ENCODE results near the gene FOXJ3.
A peak's percentile ranks its signal among the peaks of the same experiment; 100 is the strongest.

FOXJ3 gene

DNA sequence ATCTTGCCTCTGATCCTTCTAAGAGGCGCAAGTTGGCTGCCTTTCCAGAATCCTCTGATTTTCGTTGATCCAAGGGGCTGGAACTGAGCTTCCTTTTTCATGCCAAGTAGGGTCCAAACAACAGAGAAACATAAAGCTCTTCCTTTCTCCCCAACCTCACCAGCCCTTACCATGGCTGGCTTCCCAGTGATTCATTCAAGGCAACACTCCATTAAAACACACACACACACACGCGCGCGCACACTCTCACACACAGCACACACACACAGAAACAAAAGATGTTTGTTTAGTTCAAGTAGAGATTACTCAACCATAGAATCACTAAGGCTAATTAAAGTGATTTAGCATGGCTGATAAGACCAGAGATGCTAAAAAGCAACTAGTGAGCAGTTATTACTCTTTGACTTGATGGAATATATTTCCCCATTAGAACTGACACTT is 157.5 kb downstream of the FOXJ3 start:
- Histone ChIP-seq H2AFZ (ENCODE audit: low read length, unreplicated experiment) (no peak overlapping the region), H3K36me3 (ENCODE audit: insufficient read depth, low read length) (0 out of 2 replicates have a peak, but pooled peaks cover 6% of the 10 kb centered on the region), H3K4me1 (ENCODE audit: control insufficient read depth, insufficient read depth, low read length, unreplicated experiment) (peaks cover 29% of the 10 kb centered on the region), H3K27ac (ENCODE audit: low read depth, low read length) (no peak overlapping the region), H3K4me3 (ENCODE audit: low read depth, low read length) (no peak overlapping the region), H3K79me2 (ENCODE audit: control insufficient read depth, insufficient read depth, low read length, unreplicated experiment) (no peaks in the 10 kb centered on the region), H3K27me3 (ENCODE audit: insufficient read depth, low read length) (no peaks in the 10 kb centered on the region)

DNA sequence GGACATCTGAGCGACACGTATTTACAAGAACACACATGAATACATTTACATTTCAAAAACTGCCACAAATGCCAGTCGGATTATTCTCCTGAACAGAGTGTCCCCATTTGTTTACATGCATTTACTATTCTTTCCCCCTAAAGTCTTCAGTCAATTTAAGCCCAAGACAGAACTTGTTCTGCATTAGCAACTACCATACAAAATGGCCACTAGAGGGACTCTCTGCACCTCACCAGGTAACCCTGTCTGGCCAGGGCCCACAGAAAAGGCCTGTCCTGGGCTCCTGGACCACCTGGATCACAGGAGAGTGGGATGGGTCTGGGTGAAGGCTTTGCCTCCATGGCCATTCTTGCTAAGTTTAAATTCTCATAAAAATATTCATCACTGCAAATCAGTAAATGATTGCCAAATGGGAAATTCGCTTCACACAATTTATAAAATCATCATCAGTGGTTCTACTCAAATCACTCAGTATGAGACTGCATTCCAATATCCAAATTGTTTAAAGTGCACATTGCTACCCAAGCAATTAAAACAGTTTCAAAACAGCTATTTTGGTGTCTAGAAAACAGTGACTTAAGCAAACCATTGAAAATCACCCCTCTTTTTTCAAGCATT is 158.0 kb downstream of the FOXJ3 start:
- Histone ChIP-seq H3K27ac (ENCODE audit: low read depth, low read length) (no peak overlapping the region), H2AFZ (ENCODE audit: low read length, unreplicated experiment) (no peak overlapping the region), H3K36me3 (ENCODE audit: insufficient read depth, low read length) (0 out of 2 replicates have a peak, but pooled peaks cover 6% of the 10 kb centered on the region)

DNA sequence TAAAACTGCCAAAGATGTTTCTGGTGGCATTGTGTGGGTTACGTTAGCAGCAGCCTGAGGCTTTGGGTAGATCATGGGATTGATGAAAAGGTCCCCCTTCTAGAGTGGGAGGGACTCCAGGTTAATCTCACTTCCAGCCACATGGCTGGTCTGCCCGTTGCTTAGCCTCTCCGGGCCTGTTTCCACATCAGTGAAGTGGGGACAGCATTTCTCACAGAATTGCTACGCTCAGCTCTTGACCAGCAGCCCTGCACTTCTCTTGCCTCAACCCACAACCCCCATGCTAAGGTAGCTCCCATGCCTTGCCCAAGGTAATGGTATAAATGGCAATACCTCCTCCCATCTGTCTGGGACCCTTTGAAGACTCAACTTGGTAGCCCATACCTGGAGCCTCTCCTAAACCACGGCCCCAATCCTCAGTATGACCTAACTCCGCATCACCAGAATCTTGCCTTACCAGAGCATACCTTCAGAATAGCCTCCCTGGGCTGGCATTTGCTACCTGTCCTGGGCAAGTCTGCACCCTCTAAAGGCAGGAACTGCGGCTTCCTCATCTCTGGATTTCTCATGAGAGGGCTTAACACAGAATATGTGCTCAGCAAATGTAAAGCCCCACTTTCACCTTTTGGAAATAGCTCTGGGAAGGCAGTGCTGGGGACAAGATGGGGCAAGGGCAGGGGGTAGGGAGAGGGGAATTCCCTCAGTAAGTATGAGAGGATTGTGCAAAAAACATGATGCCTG is 159.6 kb downstream of the FOXJ3 start:
- Histone ChIP-seq H3K4me3 (ENCODE audit: low read depth, low read length) (no peak overlapping the region), H3K36me3 (ENCODE audit: insufficient read depth, low read length) (no peaks in the 10 kb centered on the region), H3K27ac (ENCODE audit: low read depth, low read length) (no peak overlapping the region), H2AFZ (ENCODE audit: low read length, unreplicated experiment) (no peak overlapping the region), H3K79me2 (ENCODE audit: control insufficient read depth, insufficient read depth, low read length, unreplicated experiment) (no peaks in the 10 kb centered on the region), H3K4me1 (ENCODE audit: control insufficient read depth, insufficient read depth, low read length, unreplicated experiment) (peaks cover 29% of the 10 kb centered on the region), H3K27me3 (ENCODE audit: insufficient read depth, low read length) (no peaks in the 10 kb centered on the region)

More for the DNA sequence above, 158.0 kb downstream of the FOXJ3 start:
- no peaks in the 10 kb centered on the region for H3K27me3 ChIP-seq (ENCODE audit: insufficient read depth, low read length)
- peaks cover 29% of the 10 kb centered on the region for H3K4me1 ChIP-seq (ENCODE audit: control insufficient read depth, insufficient read depth, low read length, unreplicated experiment)
- H3K4me3 ChIP-seq (ENCODE audit: low read depth, low read length) = no peak overlapping the region
- H3K79me2 ChIP-seq (ENCODE audit: control insufficient read depth, insufficient read depth, low read length, unreplicated experiment) = no peaks in the 10 kb centered on the region

DNA sequence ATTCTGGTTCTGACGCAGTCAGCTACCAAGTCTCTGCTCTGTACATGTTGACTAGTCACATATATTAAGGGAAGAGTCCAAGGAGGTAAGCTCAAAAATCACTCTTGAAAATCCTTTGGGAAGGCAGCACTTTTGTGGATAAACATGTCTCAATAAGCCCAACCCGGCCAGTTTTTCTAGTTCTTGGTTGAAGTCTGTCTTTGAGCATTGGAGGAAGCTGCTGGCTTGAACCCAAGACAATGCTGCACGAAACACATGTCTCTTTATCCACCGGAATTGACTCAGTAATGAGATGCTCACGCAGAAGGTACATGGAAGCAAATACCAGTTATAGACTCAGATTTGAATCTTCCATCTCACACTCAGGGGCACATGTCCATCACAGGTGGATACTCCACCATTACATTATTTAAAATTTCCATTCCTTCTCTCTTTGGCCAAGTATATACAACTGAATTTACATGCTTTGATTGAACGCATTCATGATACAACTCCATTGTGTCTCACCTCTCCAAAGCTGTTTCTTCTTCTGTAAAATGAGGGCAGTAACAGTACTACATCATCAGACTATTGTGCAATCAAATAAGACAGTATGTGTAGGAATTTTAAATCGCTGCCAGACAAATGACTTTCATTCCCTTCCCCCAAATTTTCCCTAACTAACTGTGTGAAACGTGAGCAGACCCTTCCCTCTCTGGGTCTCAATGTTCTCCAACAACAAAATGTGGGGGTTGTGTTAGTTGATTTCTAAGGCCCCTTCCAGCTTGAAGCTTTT is 160.9 kb downstream of the FOXJ3 start:
- no peaks in the 10 kb centered on the region for H3K27me3 ChIP-seq (ENCODE audit: insufficient read depth, low read length)
- peak overlapping the region; percentile 22 for H3K27ac ChIP-seq (ENCODE audit: low read depth, low read length)
- H3K36me3 ChIP-seq (ENCODE audit: insufficient read depth, low read length) = no peaks in the 10 kb centered on the region
- no peaks in the 10 kb centered on the region for H3K79me2 ChIP-seq (ENCODE audit: control insufficient read depth, insufficient read depth, low read length, unreplicated experiment)
- no peak overlapping the region for H2AFZ ChIP-seq (ENCODE audit: low read length, unreplicated experiment)
- no peak overlapping the region for H3K4me3 ChIP-seq (ENCODE audit: low read depth, low read length)
- H3K4me1 ChIP-seq (ENCODE audit: control insufficient read depth, insufficient read depth, low read length, unreplicated experiment) = peaks cover 29% of the 10 kb centered on the region

DNA sequence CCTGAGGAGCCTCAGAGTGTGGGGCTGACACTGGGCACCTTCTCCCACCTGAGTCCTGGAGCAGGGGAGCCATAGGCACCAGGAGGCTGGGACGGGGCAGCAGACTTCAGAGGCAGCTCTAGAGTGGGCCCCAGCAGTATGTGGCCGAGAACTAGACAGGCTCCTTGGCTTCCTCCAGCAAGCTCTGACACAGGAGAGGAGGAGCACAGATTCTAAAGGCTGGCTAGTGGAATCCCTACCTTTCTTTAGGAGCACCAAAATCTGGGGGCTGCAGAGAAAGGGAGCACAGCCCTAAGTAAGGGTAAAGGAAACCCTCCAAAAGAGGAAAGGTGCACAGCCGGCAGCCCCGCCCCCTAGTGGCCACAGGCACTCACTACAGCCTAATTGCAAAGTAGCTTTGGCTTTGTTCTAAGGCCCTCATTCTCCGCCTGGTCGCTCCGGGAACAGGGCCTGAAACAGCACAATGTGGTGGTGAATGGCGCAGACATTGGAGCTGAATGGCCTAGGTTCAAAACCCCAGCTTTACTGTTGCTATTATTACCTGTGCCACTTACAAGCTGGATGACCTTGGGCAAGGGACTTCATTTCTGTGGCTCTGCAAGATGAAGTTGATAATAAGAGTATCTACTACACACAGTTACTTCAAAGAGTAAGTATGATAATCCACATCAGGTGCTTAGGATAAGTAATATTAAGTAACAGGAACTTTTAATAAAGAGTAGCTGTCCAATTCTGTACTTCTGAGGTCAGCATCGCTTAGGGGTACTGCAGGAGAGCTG is 161.7 kb downstream of the FOXJ3 start:
- H3K4me1 ChIP-seq (ENCODE audit: control insufficient read depth, insufficient read depth, low read length, unreplicated experiment) = peaks cover 29% of the 10 kb centered on the region
- no peak overlapping the region for H2AFZ ChIP-seq (ENCODE audit: low read length, unreplicated experiment)
- no peaks in the 10 kb centered on the region for H3K79me2 ChIP-seq (ENCODE audit: control insufficient read depth, insufficient read depth, low read length, unreplicated experiment)
- no peaks in the 10 kb centered on the region for H3K27me3 ChIP-seq (ENCODE audit: insufficient read depth, low read length)
- no peak overlapping the region for H3K4me3 ChIP-seq (ENCODE audit: low read depth, low read length)
- no peak overlapping the region for H3K27ac ChIP-seq (ENCODE audit: low read depth, low read length)
- no peaks in the 10 kb centered on the region for H3K36me3 ChIP-seq (ENCODE audit: insufficient read depth, low read length)

DNA sequence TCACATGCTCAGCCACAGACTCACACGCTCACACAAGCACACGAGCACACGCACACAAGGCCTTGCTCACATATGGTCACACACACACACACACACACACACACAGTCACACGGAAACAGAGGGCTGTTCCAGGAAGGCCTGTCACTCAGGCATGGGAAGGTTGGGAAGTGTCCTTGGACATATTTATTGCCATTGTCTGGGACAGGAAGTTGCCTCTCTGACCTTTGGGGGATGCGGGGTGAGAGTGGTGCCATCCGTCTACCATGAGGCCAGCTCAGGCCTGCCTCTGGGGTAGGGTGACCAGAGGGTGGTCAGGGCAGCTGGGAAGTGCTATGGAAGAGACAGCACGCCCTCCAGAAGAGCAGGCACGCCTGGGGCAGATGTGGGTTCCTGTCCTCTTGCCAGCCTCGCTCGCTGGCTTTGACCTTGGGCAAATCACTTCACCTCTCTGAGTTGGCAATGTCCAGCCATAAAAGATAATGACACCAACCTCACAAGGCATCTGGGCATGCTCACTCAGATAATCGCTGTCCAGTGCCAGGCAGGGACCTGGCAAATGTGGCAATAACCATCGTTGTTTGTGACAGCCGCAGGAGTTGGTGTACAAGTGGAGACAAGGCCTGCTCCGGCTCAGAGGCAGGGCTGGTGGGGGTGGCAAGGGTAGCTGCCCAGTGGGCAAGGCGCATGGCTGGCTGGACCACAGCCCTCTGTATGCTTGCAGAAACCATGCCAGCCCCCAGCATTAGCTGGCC is 162.5 kb downstream of the FOXJ3 start:
- H2AFZ ChIP-seq (ENCODE audit: low read length, unreplicated experiment) = no peak overlapping the region
- H3K36me3 ChIP-seq (ENCODE audit: insufficient read depth, low read length) = no peaks in the 10 kb centered on the region
- H3K79me2 ChIP-seq (ENCODE audit: control insufficient read depth, insufficient read depth, low read length, unreplicated experiment) = no peaks in the 10 kb centered on the region
- no peak overlapping the region for H3K27ac ChIP-seq (ENCODE audit: low read depth, low read length)
- no peaks in the 10 kb centered on the region for H3K27me3 ChIP-seq (ENCODE audit: insufficient read depth, low read length)
- H3K4me3 ChIP-seq (ENCODE audit: low read depth, low read length) = no peak overlapping the region
- H3K4me1 ChIP-seq (ENCODE audit: control insufficient read depth, insufficient read depth, low read length, unreplicated experiment) = peaks cover 22% of the 10 kb centered on the region

DNA sequence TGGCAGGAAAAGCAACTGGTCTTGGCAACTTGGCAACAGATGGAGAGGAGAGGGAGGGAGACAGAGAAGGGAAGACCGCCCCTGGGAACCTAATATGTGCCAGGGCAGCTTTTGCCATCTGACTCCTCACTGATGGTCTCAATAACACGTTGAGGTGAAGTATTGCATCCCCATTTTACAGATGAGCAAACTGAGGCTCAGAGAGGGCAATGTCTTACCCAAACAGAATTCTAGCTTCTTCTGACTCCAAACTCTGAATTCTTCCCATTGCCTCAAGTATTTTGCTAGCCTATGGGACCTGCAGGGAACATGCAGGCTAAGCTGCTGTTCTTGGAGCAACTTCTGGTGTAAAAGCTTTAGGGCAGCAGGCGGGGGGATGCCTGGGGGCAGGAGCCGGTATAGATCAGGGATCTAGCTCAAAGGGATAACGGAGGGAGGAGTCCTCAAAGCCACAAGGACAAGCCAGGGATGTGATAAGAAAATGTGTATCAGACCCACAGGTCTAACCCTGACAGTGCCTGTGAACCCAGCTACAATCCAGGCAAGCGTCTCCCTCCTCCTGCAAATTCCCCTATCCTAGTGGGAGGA is 163.3 kb downstream of the FOXJ3 start:
- Histone ChIP-seq H3K27ac (ENCODE audit: low read depth, low read length) (no peak overlapping the region), H3K27me3 (ENCODE audit: insufficient read depth, low read length) (no peaks in the 10 kb centered on the region)

DNA sequence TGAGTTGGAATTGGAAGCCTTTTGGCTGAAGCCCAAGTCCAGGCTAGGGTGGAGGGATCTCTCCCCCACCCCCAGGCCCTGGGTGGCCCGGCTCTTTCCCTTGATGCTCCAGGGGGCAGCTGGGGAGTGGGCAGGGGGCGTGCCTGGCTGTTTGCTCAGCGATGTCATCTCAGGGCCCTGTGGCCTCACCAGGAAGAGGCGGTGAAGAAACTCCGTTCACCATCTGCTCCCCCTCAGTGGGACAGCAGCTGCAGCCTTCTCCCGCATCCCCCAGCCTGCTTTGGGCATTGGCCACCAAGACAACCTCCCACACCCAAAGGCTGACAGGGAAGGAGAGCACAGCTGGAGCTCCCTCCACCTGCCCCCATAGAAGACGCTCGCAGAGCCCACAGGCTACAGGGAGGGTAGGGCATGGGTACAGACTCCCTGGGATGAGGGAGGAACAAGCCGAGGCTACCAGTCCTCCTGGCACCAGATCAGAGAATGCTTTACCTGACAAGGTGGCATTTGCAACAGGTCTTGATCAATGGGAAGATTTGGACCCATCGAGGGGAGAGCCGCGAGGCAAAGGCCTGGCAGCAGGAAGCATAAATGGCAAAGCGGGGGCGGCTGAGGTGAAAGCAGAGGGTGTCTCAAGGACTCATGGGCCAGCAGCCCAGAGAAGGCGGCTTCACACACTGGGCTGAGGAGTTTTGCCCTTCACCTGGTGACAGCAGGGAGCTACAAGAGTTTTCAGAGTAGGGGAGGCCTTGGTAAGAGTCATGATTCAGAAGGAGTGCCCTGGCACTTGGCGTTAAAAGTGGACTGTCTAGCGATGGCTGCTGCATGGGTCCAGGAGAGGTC is 164.0 kb downstream of the FOXJ3 start:
- no peak overlapping the region for H3K4me3 ChIP-seq (ENCODE audit: low read depth, low read length)
- H3K36me3 ChIP-seq (ENCODE audit: insufficient read depth, low read length) = no peaks in the 10 kb centered on the region
- H3K4me1 ChIP-seq (ENCODE audit: control insufficient read depth, insufficient read depth, low read length, unreplicated experiment) = peaks cover 17% of the 10 kb centered on the region
- H3K27me3 ChIP-seq (ENCODE audit: insufficient read depth, low read length) = no peaks in the 10 kb centered on the region
- no peak overlapping the region for H3K27ac ChIP-seq (ENCODE audit: low read depth, low read length)
- H2AFZ ChIP-seq (ENCODE audit: low read length, unreplicated experiment) = no peak overlapping the region
- no peaks in the 10 kb centered on the region for H3K79me2 ChIP-seq (ENCODE audit: control insufficient read depth, insufficient read depth, low read length, unreplicated experiment)

More for the DNA sequence above, 163.3 kb downstream of the FOXJ3 start:
- Histone ChIP-seq H3K36me3 (ENCODE audit: insufficient read depth, low read length) (no peaks in the 10 kb centered on the region), H3K79me2 (ENCODE audit: control insufficient read depth, insufficient read depth, low read length, unreplicated experiment) (no peaks in the 10 kb centered on the region), H3K4me3 (ENCODE audit: low read depth, low read length) (no peak overlapping the region), H3K4me1 (ENCODE audit: control insufficient read depth, insufficient read depth, low read length, unreplicated experiment) (peaks cover 17% of the 10 kb centered on the region), H2AFZ (ENCODE audit: low read length, unreplicated experiment) (no peak overlapping the region)

DNA sequence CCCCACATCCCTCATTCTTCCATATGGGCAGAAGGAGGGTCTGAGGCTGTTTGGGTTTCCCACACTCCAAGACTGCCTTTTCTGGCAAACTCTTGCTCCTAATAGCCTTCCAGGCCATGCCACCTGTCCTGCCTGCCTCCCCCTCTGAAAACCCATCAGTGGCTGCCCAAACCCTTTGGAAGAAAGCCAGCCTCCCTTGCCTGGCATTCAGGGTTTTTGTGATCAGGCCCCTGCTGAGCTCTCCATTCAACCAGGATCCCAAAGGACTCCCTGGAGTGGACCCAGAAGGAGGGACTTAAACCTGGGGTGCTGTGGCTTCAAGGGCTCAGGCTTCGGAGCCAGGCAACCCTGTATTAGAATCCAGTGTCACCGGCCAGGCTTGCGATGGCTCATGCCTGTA is 166.3 kb downstream of the FOXJ3 start:
- no peaks in the 10 kb centered on the region for H3K36me3 ChIP-seq (ENCODE audit: insufficient read depth, low read length)
- no peaks in the 10 kb centered on the region for H3K79me2 ChIP-seq (ENCODE audit: control insufficient read depth, insufficient read depth, low read length, unreplicated experiment)
- H3K4me1 ChIP-seq (ENCODE audit: control insufficient read depth, insufficient read depth, low read length, unreplicated experiment) = peaks cover 9% of the 10 kb centered on the region
- H3K4me3 ChIP-seq (ENCODE audit: low read depth, low read length) = no peak overlapping the region
- no peak overlapping the region for H3K27ac ChIP-seq (ENCODE audit: low read depth, low read length)
- H3K27me3 ChIP-seq (ENCODE audit: insufficient read depth, low read length) = no peaks in the 10 kb centered on the region
- no peak overlapping the region for H2AFZ ChIP-seq (ENCODE audit: low read length, unreplicated experiment)
